H1 (cell line): ENCODE results near the gene LRRC45. TPM values are rescaled to one million over a fixed set of nuclear protein-coding genes. Genes with fewer than 3 reads are reported as not detected.

ENCODE experiments used
- ASH2L ChIP-seq: fragments of 200-600, 300-600 bp; sonication (generic); IDR thresholded peaks from one replicate; pipeline ENCODE4 v1.7.1; 2017; ENCODE audit warnings: low read length
- BACH1 ChIP-seq: IDR thresholded peaks from 2 replicates; pipeline ENCODE4 v1.6.1; 2012; ENCODE audit warnings: low read length, improper control_type of control experiment
- CBX5 ChIP-seq: fragments of 300-800, 300-1000 bp; sonication (generic); IDR thresholded peaks from 2 replicates; pipeline ENCODE4 v1.7.1; 2016; ENCODE audit warnings: antibody characterized with exemption, low read length, low read depth
- EP300 ChIP-seq, 2 experiments: IDR thresholded peaks; 1 replicate in 1 of 2; 2 replicates in 1 of 2; pipeline ENCODE4 v1.6.1; 2011 to 2012; ENCODE audit warnings: low read depth in 2 of 2, low read length in 2 of 2, mild to moderate bottlenecking in 2 of 2, borderline replicate concordance in 1 of 2, inconsistent platforms in 1 of 2, moderate library complexity in 1 of 2
- HDAC2 ChIP-seq, 2 experiments: fragments of 300-600 bp in 1 of 2; sonication (generic) in 1 of 2; IDR thresholded peaks; 2 replicates each; pipeline ENCODE4 v1.6.1; 2011 to 2012; ENCODE audit warnings: low read depth in 2 of 2, low read length in 2 of 2, mild to moderate bottlenecking in 2 of 2, moderate library complexity in 2 of 2, borderline replicate concordance in 1 of 2, inconsistent platforms in 1 of 2
- MAFK ChIP-seq: IDR thresholded peaks from 2 replicates; pipeline ENCODE4 v1.6.1; 2012; ENCODE audit warnings: low read depth, mild to moderate bottlenecking, improper control_type of control experiment, low read length
- POU5F1 ChIP-seq: IDR thresholded peaks from 2 replicates; pipeline ENCODE4 v1.6.1; 2011; ENCODE audit warnings: low read depth, mild to moderate bottlenecking, low read length, moderate library complexity
- RNF2 ChIP-seq: fragments of 200-900, 300-1000 bp; sonication (generic); IDR thresholded peaks from 2 replicates; pipeline ENCODE4 v1.7.1; 2016; ENCODE audit warnings: borderline replicate concordance, low read depth, mild to moderate bottlenecking, antibody characterized with exemption, low read length; ENCODE audit not compliant: poor library complexity, severe bottlenecking; ENCODE audit errors: missing control alignments
- RXRA ChIP-seq: IDR thresholded peaks from 2 replicates; pipeline ENCODE4 v1.6.1; 2011; ENCODE audit warnings: low read depth, mild to moderate bottlenecking, low read length, moderate library complexity; ENCODE audit not compliant: insufficient read depth
- TAF7 ChIP-seq: optimal IDR thresholded peaks from 2 replicates; pipeline ENCODE3; 2011; ENCODE audit warnings: low read depth, mild to moderate bottlenecking, inconsistent platforms, low read length, moderate library complexity, borderline replicate concordance
- polyA plus RNA-seq, 7 experiments: library from polyadenylated mRNA; depleted of rRNA in 3 of 7; stranded (reverse) in 5 of 7; unstranded in 2 of 7; fragments of >200 nt in 5 of 7; fragments of 200-250 nt in 2 of 7; gene quantifications; 1 replicate in 5 of 7; 2 replicates in 1 of 7; 4 replicates in 1 of 7; pipeline versions ENCODE4 v1.2.1 to v1.2.3, GENCODE V29; 2011 to 2013; ENCODE audit warnings: missing spikeins in 2 of 7, mixed read lengths in 2 of 7
- total RNA-seq: library from RNA; stranded (reverse); fragmentation: NEBNext Ultra II Directional; extraction: Animal tissue kit (Norgen Biotek cat#: 25700); gene quantifications from 2 replicates; pipeline ENCODE4 v1.2.1, GENCODE V29; 2021

LRRC45 gene
- total and polyA plus RNA-seq, 2 of the 8 experiments (the other 6 are each of a cell fraction or from before 2014, with no cell fraction given) = 11.5 to 29.0 TPM

- TF ChIP-seq RXRA (no peak), HDAC2 (IDR thresholded peaks at IDR 0.05; ENCODE audit: borderline replicate concordance in 1 of 2, low read depth in 2 of 2, low read length in 2 of 2) (no peak), TAF7 (no peak), RNF2 (no peak), CBX5 (no peak), POU5F1 (no peak), EP300 (IDR thresholded peaks at IDR 0.05; ENCODE audit: borderline replicate concordance in 1 of 2, low read depth in 2 of 2, low read length in 2 of 2) (no peak), MAFK (no peak), ASH2L (no peak), BACH1 (no peak)
Observed at GRCh38 chr17:82011617-82012187, 11.4 kb upstream of the LRRC45 start (continued).
